ENCODE results near the gene SLC17A2.

Gene SLC17A2

GRCh38 chr6:25928562-25929324, 1.7 kb downstream of the SLC17A2 start:
- H3K27ac ChIP-seq = peak overlapping the region; percentile 86
- TF ChIP-seq ZFX (IDR thresholded peaks at IDR 0.05; ENCODE audit: borderline replicate concordance) (no peak), CTCF (IDR thresholded peaks at IDR 0.05) (no peak)

- TF ChIP-seq ZFX (IDR thresholded peaks at IDR 0.05; ENCODE audit: borderline replicate concordance) (no peak), CTCF (IDR thresholded peaks at IDR 0.05) (no peak)
- H3K27ac ChIP-seq = peak overlapping the region; percentile 86
Measured at GRCh38 chr6:25927756-25928216, 2.7 kb downstream of the SLC17A2 start.

GRCh38 chr6:25927178-25927577, 3.3 kb downstream of the SLC17A2 start:
- H3K27ac ChIP-seq = peak overlapping the region; percentile 86
- TF ChIP-seq ZFX (IDR thresholded peaks at IDR 0.05; ENCODE audit: borderline replicate concordance) = no peak
- TF ChIP-seq CTCF (IDR thresholded peaks at IDR 0.05) = no peak

- no peak overlapping the region for H3K27ac ChIP-seq
- TF ChIP-seq ZFX (IDR thresholded peaks at IDR 0.05; ENCODE audit: borderline replicate concordance) (no peak), CTCF (IDR thresholded peaks at IDR 0.05) (no peak)
Measured at GRCh38 chr6:25925876-25926275, 4.6 kb downstream of the SLC17A2 start.

GRCh38 chr6:25922301-25922700, 8.2 kb downstream of the SLC17A2 start:
- no peak overlapping the region for H3K27ac ChIP-seq
- TF ChIP-seq CTCF (IDR thresholded peaks at IDR 0.05) = no peak
- no peak for TF ChIP-seq ZFX (IDR thresholded peaks at IDR 0.05; ENCODE audit: borderline replicate concordance)

GRCh38 chr6:25921525-25922203, 8.8 kb downstream of the SLC17A2 start:
- TF ChIP-seq CTCF (IDR thresholded peaks at IDR 0.05) (no peak), ZFX (IDR thresholded peaks at IDR 0.05; ENCODE audit: borderline replicate concordance) (no peak)
- H3K27ac ChIP-seq = no peak overlapping the region

- no peak overlapping the region for H3K27ac ChIP-seq
- TF ChIP-seq ZFX (IDR thresholded peaks at IDR 0.05; ENCODE audit: borderline replicate concordance) (no peak), CTCF (IDR thresholded peaks at IDR 0.05) (no peak)
Measured at GRCh38 chr6:25919657-25920056, 10.8 kb downstream of the SLC17A2 start.
